ENCODE measurements around the gene ZNF598. TPM values are rescaled to one million over a fixed set of nuclear protein-coding genes. Genes with fewer than 3 reads are reported as not detected.
A peak's percentile ranks its signal among the peaks of the same experiment; 100 is the strongest.

The ZNF598 gene
- total and polyA plus RNA-seq, 2 of the 13 experiments (the other 11 are each of a cell fraction or from before 2014, with no cell fraction given), result 13.5 to 14.2 TPM

- TF ChIP-seq ZNF790 (CRISPR knock-in tag; IDR thresholded peaks at IDR 0.05; ENCODE audit: borderline replicate concordance) (peak; percentile 70; the same call in 1 of the 2 replicates), ZNF263 (CRISPR knock-in tag; IDR thresholded peaks at IDR 0.05) (peak; percentile 74; the same call in 1 of the 2 replicates), MZF1 (CRISPR knock-in tag; IDR thresholded peaks at IDR 0.05; ENCODE audit: borderline replicate concordance) (0 out of 2 replicates have a peak, but pooled peaks have one; percentile 19), REST (IDR thresholded peaks at IDR 0.05; ENCODE audit: borderline replicate concordance in 1 of 2, low read depth in 1 of 2, low read length in 2 of 2) (no peak), CHD4 (IDR thresholded peaks at IDR 0.05; ENCODE audit: borderline replicate concordance, low read length) (no peak), NCOA1 (CRISPR knock-in tag; IDR thresholded peaks at IDR 0.05) (no peak), ZNF512B (CRISPR knock-in tag; IDR thresholded peaks at IDR 0.05; ENCODE audit: borderline replicate concordance) (no peak), JDP2 (CRISPR knock-in tag; IDR thresholded peaks at IDR 0.05; ENCODE audit: borderline replicate concordance) (no peak), E2F2 (CRISPR knock-in tag; IDR thresholded peaks at IDR 0.05; ENCODE audit: borderline replicate concordance) (no peak), ZNF639 (CRISPR knock-in tag; conservative IDR thresholded peaks at IDR 0.05) (peak; percentile 69), ZNF816 (CRISPR knock-in tag; IDR thresholded peaks at IDR 0.05; ENCODE audit: borderline replicate concordance) (peak; percentile 76; the same call in 1 of the 2 replicates), PTBP1 (IDR thresholded peaks at IDR 0.05; ENCODE audit: low read depth, low read length, poor library complexity, severe bottlenecking) (no peak), THYN1 (CRISPR knock-in tag; IDR thresholded peaks at IDR 0.05; ENCODE audit: borderline replicate concordance, low read depth) (no peak), FOXA1 (IDR thresholded peaks at IDR 0.05) (no peak), FOXA1 (CRISPR knock-in tag; IDR thresholded peaks at IDR 0.05) (no peak), ZNF225 (CRISPR knock-in tag; IDR thresholded peaks at IDR 0.05) (peak; percentile 56; the same call in 1 of the 2 replicates), DDIT3 (CRISPR knock-in tag; IDR thresholded peaks at IDR 0.05) (no peak), ZNF776 (CRISPR knock-in tag; IDR thresholded peaks at IDR 0.05) (peak; percentile 64), HNRNPH1 (optimal IDR thresholded peaks at IDR 0.05; ENCODE audit: low read depth, low read length) (no peak)
Measured at GRCh38 chr16:2047330-2048115, 37.9 kb upstream of the ZNF598 start, which contains the start of the genes NTHL1 and TSC2 (continued).

Data from HepG2 (cell line).